Measurements from ENCODE around the gene RETN.

The RETN gene

DNA sequence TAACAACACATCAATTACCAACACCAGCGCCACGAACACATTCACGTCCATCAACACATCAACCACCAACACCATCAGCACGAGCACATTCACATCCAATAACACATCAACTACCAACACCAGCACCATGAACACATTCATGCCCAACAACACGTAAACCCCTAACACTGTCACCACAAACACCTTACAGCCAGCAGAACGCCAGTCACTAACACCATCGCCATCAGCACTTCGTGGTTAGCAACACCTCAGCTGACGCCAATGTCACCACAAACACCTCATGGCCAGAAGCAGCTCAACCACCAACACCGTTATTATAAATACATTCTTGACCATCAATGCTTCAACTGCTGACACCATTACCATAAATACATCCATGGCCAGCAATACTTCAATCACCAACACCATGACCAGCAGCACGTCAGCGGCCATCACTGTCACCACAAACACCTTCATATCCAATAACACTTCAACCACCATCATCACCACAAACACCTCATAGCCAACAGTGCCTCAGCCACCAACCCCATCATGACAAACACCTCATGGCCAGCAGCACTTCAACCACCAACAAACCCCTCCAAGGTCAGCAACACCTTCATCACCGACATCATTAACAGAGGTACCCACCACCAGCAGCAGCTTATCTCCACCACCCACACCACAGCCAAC lies 23.7 kb downstream of the RETN start:
- no peak for TF ChIP-seq EZH2 (optimal IDR thresholded peaks at IDR 0.05; ENCODE audit: low read depth, low read length)
- TF ChIP-seq, protein P1, sequence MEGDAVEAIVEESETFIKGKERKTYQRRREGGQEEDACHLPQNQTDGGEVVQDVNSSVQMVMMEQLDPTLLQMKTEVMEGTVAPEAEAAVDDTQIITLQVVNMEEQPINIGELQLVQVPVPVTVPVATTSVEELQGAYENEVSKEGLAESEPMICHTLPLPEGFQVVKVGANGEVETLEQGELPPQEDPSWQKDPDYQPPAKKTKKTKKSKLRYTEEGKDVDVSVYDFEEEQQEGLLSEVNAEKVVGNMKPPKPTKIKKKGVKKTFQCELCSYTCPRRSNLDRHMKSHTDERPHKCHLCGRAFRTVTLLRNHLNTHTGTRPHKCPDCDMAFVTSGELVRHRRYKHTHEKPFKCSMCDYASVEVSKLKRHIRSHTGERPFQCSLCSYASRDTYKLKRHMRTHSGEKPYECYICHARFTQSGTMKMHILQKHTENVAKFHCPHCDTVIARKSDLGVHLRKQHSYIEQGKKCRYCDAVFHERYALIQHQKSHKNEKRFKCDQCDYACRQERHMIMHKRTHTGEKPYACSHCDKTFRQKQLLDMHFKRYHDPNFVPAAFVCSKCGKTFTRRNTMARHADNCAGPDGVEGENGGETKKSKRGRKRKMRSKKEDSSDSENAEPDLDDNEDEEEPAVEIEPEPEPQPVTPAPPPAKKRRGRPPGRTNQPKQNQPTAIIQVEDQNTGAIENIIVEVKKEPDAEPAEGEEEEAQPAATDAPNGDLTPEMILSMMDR (IDR thresholded peaks at IDR 0.05; ENCODE audit: low read length): no peak
- no peak for TF ChIP-seq EZH2phosphoT487 (IDR thresholded peaks at IDR 0.05; ENCODE audit: low read length)
- peaks cover 83% of the 10 kb centered on the region for H3K27me3 ChIP-seq (replicated peaks; ENCODE audit: insufficient read depth, low read length)
- H2AFZ ChIP-seq (ENCODE audit: low read length): no peak overlapping the region
- H3K4me3 ChIP-seq (ENCODE audit: low read length): no peak overlapping the region
- no peak for DNase-seq
- H3K9me3 ChIP-seq (replicated peaks; ENCODE audit: insufficient read depth, low read length): no peaks in the 10 kb centered on the region
- no peaks in the 10 kb centered on the region for H3K79me2 ChIP-seq (ENCODE audit: low read length)
- H3K4me2 ChIP-seq (ENCODE audit: low read depth, low read length): no peak overlapping the region
- H3K9ac ChIP-seq (ENCODE audit: low read length): no peak overlapping the region
- no peaks in the 10 kb centered on the region for H3K36me3 ChIP-seq (replicated peaks; ENCODE audit: insufficient read depth, low read length)
- H3K9me2 ChIP-seq (replicated peaks; ENCODE audit: insufficient read depth, low read length): no peaks in the 10 kb centered on the region
- no peaks in the 10 kb centered on the region for H3K4me1 ChIP-seq (ENCODE audit: low read length)
- H3K27ac ChIP-seq (ENCODE audit: low read length): no peak overlapping the region
- no peaks in the 10 kb centered on the region for H3F3A ChIP-seq (ENCODE audit: insufficient read depth, low read length)
- no peaks in the 10 kb centered on the region for H4K20me1 ChIP-seq (ENCODE audit: insufficient read depth, low read length)

DNA sequence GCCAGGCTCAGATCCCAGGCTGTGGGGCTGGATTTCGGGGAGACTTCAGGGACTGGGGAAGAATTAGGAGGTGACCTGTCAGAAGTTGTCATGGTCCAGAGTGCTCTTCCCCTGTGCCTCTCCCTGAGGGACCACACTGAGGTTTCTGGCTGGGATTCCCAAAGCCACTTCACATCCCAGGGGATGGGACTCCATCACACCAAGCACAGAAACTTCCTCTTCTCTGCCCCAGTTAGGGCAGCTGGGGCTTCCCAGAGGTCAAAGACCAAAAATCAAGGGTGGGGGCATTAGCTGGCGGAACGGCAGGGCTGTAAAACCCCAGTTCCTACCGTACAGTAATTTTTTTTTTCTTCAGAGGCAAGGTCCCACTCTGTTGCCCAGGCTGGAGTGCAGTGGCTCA lies 25.6 kb downstream of the RETN start:
- H3K27me3 ChIP-seq (replicated peaks; ENCODE audit: insufficient read depth, low read length): peaks cover 91% of the 10 kb centered on the region

DNA sequence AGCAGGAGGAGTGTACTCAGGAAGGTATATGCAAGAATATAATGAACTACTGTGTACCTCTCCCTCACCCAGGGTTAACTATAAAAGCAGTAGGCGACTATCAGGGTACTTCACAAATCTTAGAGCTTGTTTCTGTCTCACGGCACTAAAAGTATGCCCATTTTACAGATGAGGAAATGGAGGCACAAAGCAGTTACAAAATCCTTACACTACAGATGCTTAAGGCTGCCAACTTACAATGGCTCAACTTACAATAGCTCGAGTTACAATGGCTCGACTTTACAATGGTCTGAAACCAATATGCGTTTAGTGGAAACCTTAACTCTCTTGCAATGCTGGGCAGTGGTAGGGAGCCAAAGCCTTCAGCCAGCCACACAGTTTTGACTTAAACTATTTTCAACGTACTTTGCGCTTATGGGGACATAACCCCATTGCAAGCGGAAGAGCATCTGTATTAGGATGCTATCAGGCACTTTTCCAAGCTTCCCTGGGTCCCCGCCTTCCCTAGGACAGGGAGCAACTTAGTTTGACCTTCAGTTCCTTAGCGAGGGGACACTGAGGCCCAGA lies 29.0 kb downstream of the RETN start:
- Histone ChIP-seq H3K4me1 (ENCODE audit: low read length) (no peaks in the 10 kb centered on the region), H3F3A (ENCODE audit: insufficient read depth, low read length) (no peaks in the 10 kb centered on the region), H3K9me2 (replicated peaks; ENCODE audit: insufficient read depth, low read length) (no peaks in the 10 kb centered on the region), H3K4me2 (ENCODE audit: low read depth, low read length) (no peak overlapping the region), H3K79me2 (ENCODE audit: low read length) (no peaks in the 10 kb centered on the region), H3K36me3 (replicated peaks; ENCODE audit: insufficient read depth, low read length) (no peaks in the 10 kb centered on the region), H3K27ac (ENCODE audit: low read length) (no peak overlapping the region), H3K4me3 (ENCODE audit: low read length) (no peak overlapping the region), H3K9ac (ENCODE audit: low read length) (no peak overlapping the region), H2AFZ (ENCODE audit: low read length) (no peak overlapping the region), H3K9me3 (replicated peaks; ENCODE audit: insufficient read depth, low read length) (no peaks in the 10 kb centered on the region), H3K27me3 (replicated peaks; ENCODE audit: insufficient read depth, low read length) (peaks cover 88% of the 10 kb centered on the region), H4K20me1 (ENCODE audit: insufficient read depth, low read length) (no peaks in the 10 kb centered on the region)
- DNase-seq: no peak
- TF ChIP-seq, protein P1 (IDR thresholded peaks at IDR 0.05; ENCODE audit: low read length): no peak
- TF ChIP-seq EZH2phosphoT487 (IDR thresholded peaks at IDR 0.05; ENCODE audit: low read length) (no peak), EZH2 (optimal IDR thresholded peaks at IDR 0.05; ENCODE audit: low read depth, low read length) (no peak)

More for the DNA sequence above, 25.6 kb downstream of the RETN start:
- Histone ChIP-seq H3K9me3 (replicated peaks; ENCODE audit: insufficient read depth, low read length) (no peaks in the 10 kb centered on the region), H3F3A (ENCODE audit: insufficient read depth, low read length) (no peaks in the 10 kb centered on the region), H2AFZ (ENCODE audit: low read length) (no peak overlapping the region), H3K27ac (ENCODE audit: low read length) (no peak overlapping the region), H3K4me2 (ENCODE audit: low read depth, low read length) (no peak overlapping the region), H4K20me1 (ENCODE audit: insufficient read depth, low read length) (no peaks in the 10 kb centered on the region), H3K9me2 (replicated peaks; ENCODE audit: insufficient read depth, low read length) (no peaks in the 10 kb centered on the region), H3K4me3 (ENCODE audit: low read length) (no peak overlapping the region), H3K36me3 (replicated peaks; ENCODE audit: insufficient read depth, low read length) (no peaks in the 10 kb centered on the region), H3K9ac (ENCODE audit: low read length) (no peak overlapping the region), H3K4me1 (ENCODE audit: low read length) (no peaks in the 10 kb centered on the region), H3K79me2 (ENCODE audit: low read length) (no peaks in the 10 kb centered on the region)
- no peak for DNase-seq
- TF ChIP-seq, protein P1 (IDR thresholded peaks at IDR 0.05; ENCODE audit: low read length): no peak
- no peak for TF ChIP-seq EZH2phosphoT487 (IDR thresholded peaks at IDR 0.05; ENCODE audit: low read length)
- no peak for TF ChIP-seq EZH2 (optimal IDR thresholded peaks at IDR 0.05; ENCODE audit: low read depth, low read length)

Measured in MM.1S (cell line).